Measurements from ENCODE around the gene SPNS2.
"Not testable (repeated sequence)": the region's sequence is repeated elsewhere in the genome, so short reads cannot be mapped to it uniquely, and the experiment has no call there.

The SPNS2 gene

DNA sequence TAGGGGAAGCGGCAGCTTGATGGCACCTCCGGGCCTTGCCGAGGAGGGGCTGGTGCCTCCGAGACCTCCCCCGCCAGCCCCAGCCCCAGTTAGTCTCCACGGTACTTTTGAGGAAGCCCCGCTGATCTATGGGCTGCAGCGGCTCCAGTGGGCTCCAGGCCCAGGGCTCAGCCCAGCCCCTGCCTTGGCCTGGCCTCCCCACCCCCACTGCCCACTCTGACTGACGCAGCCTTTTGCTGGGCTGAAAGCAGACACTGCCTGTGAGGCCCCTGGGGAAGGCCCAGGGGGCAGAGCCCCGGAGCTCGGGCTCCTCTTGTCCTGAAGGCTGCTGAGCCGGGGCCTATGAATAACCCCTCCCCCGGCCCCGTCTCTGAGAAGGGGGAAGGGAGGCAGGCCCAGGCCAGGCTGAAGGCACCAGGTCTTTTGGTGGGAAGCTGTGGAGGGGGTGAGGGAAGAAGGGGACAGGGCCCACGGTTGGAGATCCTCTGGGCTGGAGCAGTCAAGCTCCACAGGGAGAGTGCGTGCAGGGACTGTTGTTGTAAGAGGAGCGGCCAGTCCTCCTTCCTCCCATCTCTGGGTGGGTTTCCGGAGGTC is 78.1 kb downstream of the SPNS2 start:
- no peaks in the 10 kb centered on the region for H3K4me1 ChIP-seq (ENCODE audit: insufficient read depth, low read length)
- no peak overlapping the region for H3K4me3 ChIP-seq (ENCODE audit: low read depth in 1 of 2, low read length in 2 of 2)
- H3K9ac ChIP-seq (ENCODE audit: low read length) = no peak overlapping the region
- H3K27ac ChIP-seq (ENCODE audit: low read depth, low read length) = no peak overlapping the region
- H3K27me3 ChIP-seq (ENCODE audit: control insufficient read depth in 1 of 2, insufficient read depth in 2 of 2, low read length in 2 of 2) = no peaks in the 10 kb centered on the region
- no peaks in the 10 kb centered on the region for H3K9me3 ChIP-seq (ENCODE audit: low read length)
- no peaks in the 10 kb centered on the region for H3K36me3 ChIP-seq (ENCODE audit: insufficient read depth, low read length)

DNA sequence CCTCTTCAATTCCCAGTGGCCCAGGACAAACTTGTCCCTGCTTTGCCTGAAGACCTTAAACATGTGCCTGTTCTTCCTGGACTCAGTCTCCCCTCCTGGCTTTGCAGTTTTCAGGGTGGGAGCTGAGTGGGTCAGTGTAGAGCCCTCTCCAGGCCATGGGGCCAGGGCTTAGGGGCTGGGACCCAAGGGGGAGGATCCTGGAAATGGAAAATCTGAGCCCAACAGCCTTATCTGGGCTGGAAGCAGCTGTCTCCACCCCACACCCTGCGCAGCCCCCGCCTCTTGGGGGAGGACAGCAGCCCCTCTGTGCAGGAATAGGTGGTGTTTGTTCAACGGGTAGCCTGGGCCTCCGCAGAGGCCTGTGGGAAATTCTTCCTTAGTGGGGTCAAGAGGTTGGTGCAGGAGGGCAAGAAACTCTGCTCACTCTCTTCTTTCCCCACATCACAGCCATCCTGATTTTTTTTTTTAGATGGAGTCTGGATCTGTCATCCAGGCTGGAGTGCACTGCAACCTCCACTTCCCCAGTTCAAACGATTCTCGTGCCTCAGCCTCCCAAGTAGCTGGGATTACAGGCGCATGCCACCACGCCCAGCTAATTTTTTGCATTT is 78.8 kb downstream of the SPNS2 start:
- Histone ChIP-seq H3K4me3 (ENCODE audit: low read depth in 1 of 2, low read length in 2 of 2) (no peak overlapping the region), H3K27me3 (ENCODE audit: control insufficient read depth in 1 of 2, insufficient read depth in 2 of 2, low read length in 2 of 2) (no peaks in the 10 kb centered on the region), H3K27ac (ENCODE audit: low read depth, low read length) (no peak overlapping the region), H3K36me3 (ENCODE audit: insufficient read depth, low read length) (no peaks in the 10 kb centered on the region), H3K9me3 (ENCODE audit: low read length) (no peaks in the 10 kb centered on the region), H3K9ac (ENCODE audit: low read length) (no peak overlapping the region), H3K4me1 (ENCODE audit: insufficient read depth, low read length) (no peaks in the 10 kb centered on the region)

DNA sequence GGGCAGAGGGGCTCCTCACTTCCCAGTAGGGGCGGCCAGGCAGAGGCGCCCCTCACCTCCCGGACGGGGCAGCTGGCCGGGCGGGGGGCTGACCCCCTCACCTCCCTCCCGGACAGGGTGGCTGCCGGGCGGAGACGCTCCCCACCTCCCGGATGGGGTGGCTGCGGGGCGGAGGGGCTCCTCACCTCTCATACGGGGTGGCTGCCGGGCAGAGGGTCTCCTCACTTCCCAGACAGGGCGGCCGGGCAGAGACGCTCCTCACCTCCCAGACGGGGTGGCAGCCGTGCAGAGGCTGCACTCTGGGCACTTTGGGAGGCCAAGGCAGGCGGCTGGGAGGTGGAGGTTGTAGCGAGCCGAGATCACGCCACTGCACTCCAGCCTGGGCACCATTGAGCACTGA is 79.7 kb downstream of the SPNS2 start:
- H3K9ac ChIP-seq (ENCODE audit: low read length); H3K27ac ChIP-seq (ENCODE audit: low read depth, low read length); H3K9me3 ChIP-seq (ENCODE audit: low read length); H3K27me3 ChIP-seq (ENCODE audit: control insufficient read depth in 1 of 2, insufficient read depth in 2 of 2, low read length in 2 of 2); H3K4me3 ChIP-seq (ENCODE audit: low read depth in 1 of 2, low read length in 2 of 2); H3K4me1 ChIP-seq (ENCODE audit: insufficient read depth, low read length); H3K36me3 ChIP-seq (ENCODE audit: insufficient read depth, low read length): not testable (repeated sequence)

DNA sequence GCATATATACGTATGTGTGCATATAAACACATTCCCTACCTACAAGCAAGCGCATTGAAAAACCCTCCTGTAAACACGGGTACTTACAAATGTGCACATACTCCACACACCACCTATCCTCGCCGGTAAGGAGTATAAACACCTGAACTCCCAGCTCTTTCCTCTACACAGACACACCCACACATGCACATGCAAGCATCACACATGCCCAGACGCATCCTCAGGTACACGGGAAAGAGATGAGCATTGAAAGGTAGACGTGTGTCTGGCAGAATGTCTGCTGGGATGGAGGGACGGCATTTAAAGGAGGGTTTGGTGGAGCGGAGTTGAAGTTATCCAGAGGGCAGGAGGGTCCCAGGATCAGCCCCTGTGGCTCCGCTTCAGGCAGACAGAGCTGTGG is 81.0 kb downstream of the SPNS2 start:
- Histone ChIP-seq H3K4me3 (ENCODE audit: low read depth in 1 of 2, low read length in 2 of 2) (no peak overlapping the region), H3K36me3 (ENCODE audit: insufficient read depth, low read length) (no peaks in the 10 kb centered on the region), H3K9ac (ENCODE audit: low read length) (no peak overlapping the region), H3K4me1 (ENCODE audit: insufficient read depth, low read length) (no peaks in the 10 kb centered on the region), H3K27ac (ENCODE audit: low read depth, low read length) (no peak overlapping the region), H3K27me3 (ENCODE audit: control insufficient read depth in 1 of 2, insufficient read depth in 2 of 2, low read length in 2 of 2) (peaks cover 3 to 15% of the 10 kb centered on the region in 2 donors), H3K9me3 (ENCODE audit: low read length) (no peaks in the 10 kb centered on the region)

DNA sequence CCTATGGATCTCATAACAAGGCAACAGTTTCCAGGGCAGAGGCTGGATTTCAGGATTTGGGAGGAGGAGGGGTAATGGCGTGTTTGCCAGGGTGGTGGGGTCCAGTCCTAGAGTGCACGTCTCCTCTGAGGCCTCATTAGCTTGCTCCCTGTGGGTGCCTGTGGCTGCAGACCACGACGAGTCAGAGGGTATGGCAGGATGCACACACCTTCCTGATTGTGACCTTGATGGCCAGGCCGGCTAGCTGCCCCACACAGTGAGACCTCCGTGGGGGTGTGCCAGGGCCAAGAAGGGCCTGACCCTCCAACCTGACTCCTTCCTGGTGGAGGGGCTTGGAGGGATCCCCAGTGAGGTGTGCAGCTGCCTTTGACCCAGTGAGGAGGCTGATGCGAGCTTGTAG is 81.6 kb downstream of the SPNS2 start:
- H3K27me3 ChIP-seq (ENCODE audit: control insufficient read depth in 1 of 2, insufficient read depth in 2 of 2, low read length in 2 of 2) = peaks cover 7 to 20% of the 10 kb centered on the region in 2 donors
- H3K27ac ChIP-seq (ENCODE audit: low read depth, low read length) = no peak overlapping the region
- no peak overlapping the region for H3K9ac ChIP-seq (ENCODE audit: low read length)
- no peaks in the 10 kb centered on the region for H3K9me3 ChIP-seq (ENCODE audit: low read length)
- no peaks in the 10 kb centered on the region for H3K36me3 ChIP-seq (ENCODE audit: insufficient read depth, low read length)
- H3K4me1 ChIP-seq (ENCODE audit: insufficient read depth, low read length) = no peaks in the 10 kb centered on the region
- H3K4me3 ChIP-seq (ENCODE audit: low read depth in 1 of 2, low read length in 2 of 2) = no peak overlapping the region

DNA sequence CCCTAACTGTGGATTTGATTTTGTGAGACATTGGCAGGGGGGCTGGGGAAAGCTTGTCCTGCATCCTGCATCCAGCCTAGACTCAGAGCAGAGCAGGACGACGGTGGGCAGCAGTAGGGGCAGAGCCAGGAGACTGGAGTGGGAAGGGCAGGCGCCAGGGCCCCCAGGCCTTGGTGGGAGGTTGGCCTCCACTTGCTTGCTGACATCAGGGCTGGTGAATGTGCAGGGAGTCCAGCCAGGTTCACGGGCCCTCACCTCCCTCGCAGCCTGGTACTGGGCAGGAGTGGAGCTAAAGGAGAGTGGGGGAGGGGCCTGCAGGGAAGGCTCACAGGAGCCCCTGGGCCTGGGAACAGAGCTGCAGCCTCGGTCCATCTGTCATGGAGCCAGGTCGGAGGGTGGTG is 83.4 kb downstream of the SPNS2 start:
- Histone ChIP-seq H3K9ac (ENCODE audit: low read length) (no peak overlapping the region), H3K27ac (ENCODE audit: low read depth, low read length) (no peak overlapping the region), H3K4me1 (ENCODE audit: insufficient read depth, low read length) (no peaks in the 10 kb centered on the region), H3K9me3 (ENCODE audit: low read length) (no peaks in the 10 kb centered on the region), H3K27me3 (ENCODE audit: control insufficient read depth in 1 of 2, insufficient read depth in 2 of 2, low read length in 2 of 2) (peaks cover 11 to 28% of the 10 kb centered on the region in 2 donors), H3K4me3 (ENCODE audit: low read depth in 1 of 2, low read length in 2 of 2) (no peak overlapping the region), H3K36me3 (ENCODE audit: insufficient read depth, low read length) (no peaks in the 10 kb centered on the region)

DNA sequence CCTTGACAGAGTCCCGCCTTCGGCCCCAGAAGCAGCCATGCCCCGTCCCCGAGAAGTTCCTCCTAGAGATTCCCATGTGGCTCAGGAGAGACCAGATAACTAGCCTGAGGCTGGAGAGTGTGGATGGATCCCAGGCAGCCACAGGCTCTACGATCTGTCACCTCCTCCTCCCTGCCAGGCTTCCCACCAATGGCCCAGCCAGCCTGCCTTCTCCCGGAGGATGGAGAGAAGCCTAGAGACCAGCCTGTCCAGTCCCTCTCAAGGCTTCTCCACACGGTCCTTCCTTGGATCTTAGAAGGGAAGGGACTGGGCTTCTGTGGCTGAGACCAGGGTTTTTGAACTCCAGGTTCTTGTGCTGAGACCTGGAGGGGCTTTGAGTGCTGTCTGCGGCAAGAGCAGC is 84.0 kb downstream of the SPNS2 start:
- Histone ChIP-seq H3K9me3 (ENCODE audit: low read length) (no peaks in the 10 kb centered on the region), H3K4me1 (ENCODE audit: insufficient read depth, low read length) (no peaks in the 10 kb centered on the region), H3K9ac (ENCODE audit: low read length) (no peak overlapping the region), H3K4me3 (ENCODE audit: low read depth in 1 of 2, low read length in 2 of 2) (no peak overlapping the region), H3K27ac (ENCODE audit: low read depth, low read length) (no peak overlapping the region), H3K36me3 (ENCODE audit: insufficient read depth, low read length) (no peaks in the 10 kb centered on the region), H3K27me3 (ENCODE audit: control insufficient read depth in 1 of 2, insufficient read depth in 2 of 2, low read length in 2 of 2) (peaks cover 11 to 28% of the 10 kb centered on the region in 2 donors)

DNA sequence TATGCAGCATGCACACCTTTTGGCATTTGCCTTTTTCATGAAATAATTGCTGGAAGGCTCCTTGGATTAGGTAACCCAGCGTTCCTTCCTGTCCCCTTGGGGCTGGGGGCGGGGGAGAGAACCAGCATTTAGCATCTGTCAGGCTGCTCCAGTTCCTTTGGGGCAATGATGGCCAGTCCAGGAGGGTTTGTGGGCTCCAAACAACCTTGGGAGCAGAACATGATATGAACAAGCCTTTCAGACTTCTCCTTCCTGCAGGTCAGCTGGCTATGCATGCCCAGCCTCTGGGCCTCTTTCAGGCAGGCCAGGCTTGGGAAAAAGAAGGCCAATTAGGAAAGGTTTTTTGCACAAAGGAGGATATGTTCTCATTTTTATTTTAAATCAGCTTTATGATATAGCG is 84.5 kb downstream of the SPNS2 start:
- H3K4me1 ChIP-seq (ENCODE audit: insufficient read depth, low read length) = no peaks in the 10 kb centered on the region
- no peak overlapping the region for H3K27ac ChIP-seq (ENCODE audit: low read depth, low read length)
- H3K9me3 ChIP-seq (ENCODE audit: low read length) = no peaks in the 10 kb centered on the region
- no peak overlapping the region for H3K4me3 ChIP-seq (ENCODE audit: low read depth in 1 of 2, low read length in 2 of 2)
- H3K27me3 ChIP-seq (ENCODE audit: control insufficient read depth in 1 of 2, insufficient read depth in 2 of 2, low read length in 2 of 2) = peaks cover 11 to 28% of the 10 kb centered on the region in 2 donors
- no peak overlapping the region for H3K9ac ChIP-seq (ENCODE audit: low read length)
- H3K36me3 ChIP-seq (ENCODE audit: insufficient read depth, low read length) = no peaks in the 10 kb centered on the region

DNA sequence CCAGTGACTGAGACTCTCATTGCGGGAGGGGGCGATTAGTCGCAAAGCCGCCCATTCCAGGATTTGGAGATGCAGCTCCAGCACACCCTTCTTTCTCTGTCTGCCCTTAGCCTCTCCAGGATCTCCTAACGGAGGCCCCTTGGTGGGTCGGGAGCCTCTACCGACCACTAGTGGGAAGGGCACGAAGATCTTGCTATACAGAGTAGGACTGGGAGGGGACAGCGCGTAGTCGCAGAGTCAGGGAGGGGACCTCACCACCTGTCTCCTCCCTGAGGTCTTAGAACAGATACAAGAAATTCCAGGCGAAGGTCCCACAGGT is 85.1 kb downstream of the SPNS2 start:
- Histone ChIP-seq H3K36me3 (ENCODE audit: insufficient read depth, low read length) (no peaks in the 10 kb centered on the region), H3K4me3 (ENCODE audit: low read depth in 1 of 2, low read length in 2 of 2) (peak overlapping the region; percentile 19 to 38), H3K9ac (ENCODE audit: low read length) (no peak overlapping the region), H3K27ac (ENCODE audit: low read depth, low read length) (no peak overlapping the region), H3K4me1 (ENCODE audit: insufficient read depth, low read length) (no peaks in the 10 kb centered on the region), H3K27me3 (ENCODE audit: control insufficient read depth in 1 of 2, insufficient read depth in 2 of 2, low read length in 2 of 2) (peaks cover 11 to 28% of the 10 kb centered on the region in 2 donors), H3K9me3 (ENCODE audit: low read length) (no peaks in the 10 kb centered on the region)

DNA sequence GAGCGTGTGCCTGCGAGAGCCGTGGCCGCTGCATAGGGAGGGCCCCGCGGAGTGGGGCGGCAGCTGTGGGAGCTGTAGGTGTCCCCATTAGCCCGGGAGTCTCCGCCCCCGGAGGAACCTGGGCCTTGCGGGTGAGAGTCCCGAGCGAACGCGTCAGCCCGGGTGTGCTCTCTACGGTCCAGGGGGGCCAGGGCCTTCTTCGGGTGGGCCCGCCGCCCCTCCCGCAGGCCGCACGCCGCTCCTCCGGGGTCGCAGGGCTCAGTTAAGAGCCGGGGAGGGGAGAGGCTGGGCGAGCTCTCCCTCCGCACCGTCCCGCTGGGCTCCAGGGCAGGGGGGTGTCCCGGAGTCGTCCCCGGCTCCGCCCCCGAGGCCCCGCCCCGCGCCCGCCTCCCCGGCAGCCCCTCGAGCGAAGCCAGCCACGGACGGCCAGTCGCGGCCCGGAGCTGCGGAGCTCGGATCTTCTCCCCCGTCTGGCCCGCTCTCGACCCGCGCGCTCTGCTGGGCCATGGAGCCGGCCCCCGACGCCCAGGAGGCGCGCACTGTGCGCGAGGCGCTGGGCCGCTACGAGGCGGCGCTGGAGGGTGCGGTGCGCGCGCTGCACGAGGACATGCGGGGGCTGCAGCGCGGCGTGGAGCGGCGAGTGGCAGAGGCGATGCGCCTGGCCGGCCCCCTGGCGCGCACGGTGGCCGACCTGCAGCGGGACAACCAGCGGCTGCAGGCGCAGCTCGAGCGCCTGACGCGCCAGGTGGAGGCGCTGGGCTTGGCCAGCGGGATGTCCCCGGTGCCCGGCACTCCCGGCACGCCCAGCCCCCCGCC is 85.6 kb downstream of the SPNS2 start, which contains the start of gene SMTNL2:
TSS of gene SMTNL2 (plus strand) at position 429 of the 816 bp plus-strand sequence. CDS start at position 506, 77 bp downstream.
- Histone ChIP-seq H3K4me1 (ENCODE audit: insufficient read depth, low read length) (no peaks in the 10 kb centered on the region), H3K4me3 (ENCODE audit: low read depth in 1 of 2, low read length in 2 of 2) (peak within 1 kb of the TSS; percentile 19 to 38), H3K27ac (ENCODE audit: low read depth, low read length) (no peak within 1 kb of the TSS), H3K36me3 (ENCODE audit: insufficient read depth, low read length) (no peaks in the 10 kb centered on the region), H3K27me3 (ENCODE audit: control insufficient read depth in 1 of 2, insufficient read depth in 2 of 2, low read length in 2 of 2) (peaks cover 11 to 28% of the 10 kb centered on the region in 2 donors), H3K9me3 (ENCODE audit: low read length) (no peaks in the 10 kb centered on the region), H3K9ac (ENCODE audit: low read length) (no peak within 1 kb of the TSS)

DNA sequence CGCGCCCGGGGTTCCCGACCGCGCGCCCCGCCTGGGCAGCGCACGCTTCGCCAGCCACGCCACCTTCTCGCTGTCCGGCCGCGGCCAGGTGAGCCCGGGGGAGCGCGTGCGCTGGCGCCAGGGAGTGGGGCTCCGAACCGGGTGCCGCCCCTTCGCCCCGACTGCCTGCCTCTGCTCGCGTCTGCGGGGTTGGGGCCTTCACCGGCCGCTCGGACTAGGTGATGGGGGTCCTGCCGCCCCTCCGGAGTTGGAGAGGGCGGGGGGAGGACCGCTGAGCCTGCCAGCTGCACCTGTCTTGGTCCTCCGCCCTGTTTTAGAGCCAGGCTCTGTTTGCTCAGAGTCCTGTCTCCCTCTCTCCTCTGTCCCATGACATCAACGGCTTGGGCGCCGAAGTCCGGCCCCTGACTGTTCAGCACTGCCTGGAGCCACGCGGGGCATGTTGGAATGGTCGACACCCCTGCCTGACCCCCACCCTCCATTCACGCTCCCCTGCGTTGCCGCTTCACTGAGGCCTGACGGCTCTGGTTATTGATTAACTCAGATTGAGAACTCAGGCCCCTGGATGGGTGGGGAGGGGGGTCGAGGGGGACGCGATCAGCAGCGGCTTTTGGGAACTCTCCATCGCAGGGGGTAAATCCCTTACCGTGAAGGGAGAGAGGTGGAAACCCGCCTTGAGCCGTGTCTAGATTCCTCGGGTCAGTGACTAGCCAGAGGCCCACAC is 86.4 kb downstream of the SPNS2 start:
- H3K4me1 ChIP-seq (ENCODE audit: insufficient read depth, low read length) = no peaks in the 10 kb centered on the region
- no peaks in the 10 kb centered on the region for H3K36me3 ChIP-seq (ENCODE audit: insufficient read depth, low read length)
- peaks cover 11 to 28% of the 10 kb centered on the region in 2 donors for H3K27me3 ChIP-seq (ENCODE audit: control insufficient read depth in 1 of 2, insufficient read depth in 2 of 2, low read length in 2 of 2)
- H3K9ac ChIP-seq (ENCODE audit: low read length) = no peak overlapping the region
- peak overlapping the region in 1 of 2 donors; percentile 38 for H3K4me3 ChIP-seq (ENCODE audit: low read depth in 1 of 2, low read length in 2 of 2)
- no peak overlapping the region for H3K27ac ChIP-seq (ENCODE audit: low read depth, low read length)
- no peaks in the 10 kb centered on the region for H3K9me3 ChIP-seq (ENCODE audit: low read length)
